Loucy (cell line): Measurements from ENCODE around the gene SIRPA.

ENCODE experiments used
- CTCF ChIP-seq: fragments of 200-600 bp; sonication (generic); conservative IDR thresholded peaks from 2 replicates; pipeline ENCODE4 v1.5.1; 2014; ENCODE audit warnings: mild to moderate bottlenecking, antibody characterized with exemption, low read length
- EZH2phosphoT487 ChIP-seq: fragments of 200-600 bp; IDR thresholded peaks from 2 replicates; pipeline ENCODE4 v1.6.1; 2018; ENCODE audit warnings: antibody characterized with exemption, mild to moderate bottlenecking, moderate library complexity, borderline replicate concordance

DNA sequence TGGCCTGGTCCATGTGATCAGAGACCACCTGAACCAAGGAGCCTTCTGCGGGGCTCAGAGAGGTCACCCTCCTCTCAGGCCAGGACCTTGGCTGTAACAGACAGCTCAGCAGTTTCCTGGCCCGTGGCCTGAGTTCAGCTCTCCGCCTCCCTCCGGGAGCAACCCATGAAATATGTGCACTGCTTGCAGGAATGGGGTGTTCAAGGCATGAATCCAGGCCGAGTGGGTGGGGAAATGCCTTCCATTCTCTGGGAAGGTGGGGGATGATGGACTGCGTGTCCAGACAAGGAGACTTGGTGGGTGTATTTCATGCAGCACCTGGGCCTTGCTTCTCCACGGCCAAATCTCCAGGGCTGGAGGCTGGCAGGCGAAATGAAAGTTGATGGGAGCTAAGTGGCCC is 46.0 kb downstream of the SIRPA start:
- TF ChIP-seq CTCF = no peak
- no peak for TF ChIP-seq EZH2phosphoT487
